WERI-Rb-1 (cell line): ENCODE data around the gene TGM2.

ENCODE experiments used
- DNase-seq: peaks from one replicate; pipeline ENCODE4 v3.0.0-alpha.2; 2020
- H3K27ac ChIP-seq: fragments of 250-450 bp; sonication (Bioruptor Pico); 2 replicates; pipeline ENCODE4 v1.5.1; 2020; ENCODE audit warnings: mild to moderate bottlenecking, moderate library complexity
- H3K27me3 ChIP-seq: fragments of 250-450 bp; sonication (Bioruptor Pico); 2 replicates; pipeline ENCODE4 v1.5.1; 2021; ENCODE audit warnings: mild to moderate bottlenecking, low read depth, moderate library complexity; ENCODE audit not compliant: insufficient read depth, severe bottlenecking
- H3K36me3 ChIP-seq: fragments of 250-450 bp; sonication (Bioruptor Pico); 2 replicates; pipeline ENCODE4 v1.5.1; 2020; ENCODE audit warnings: mild to moderate bottlenecking, moderate library complexity
- H3K4me3 ChIP-seq: 2 replicates; pipeline ENCODE4 v1.5.1; 2011; ENCODE audit warnings: low read depth, mild to moderate bottlenecking, control low read depth, low read length
- H3K9me3 ChIP-seq: fragments of 250-450 bp; sonication (Bioruptor Pico); 2 replicates; pipeline ENCODE4 v1.5.1; 2021; ENCODE audit warnings: mild to moderate bottlenecking, moderate library complexity; ENCODE audit not compliant: severe bottlenecking
- CTCF ChIP-seq: IDR thresholded peaks from 2 replicates; pipeline ENCODE4 v1.5.1; 2011; ENCODE audit warnings: low read depth, mild to moderate bottlenecking, control low read depth, inconsistent platforms, low read length

The TGM2 gene

GRCh38 chr20:38112261-38112929, 52.7 kb downstream of the TGM2 start:
- DNase-seq, result no peak
- Histone ChIP-seq H3K27ac (no peak overlapping the region), H3K9me3 (no peaks in the 10 kb centered on the region), H3K36me3 (no peaks in the 10 kb centered on the region), H3K4me3 (no peak overlapping the region), H3K27me3 (no peaks in the 10 kb centered on the region)
- TF ChIP-seq CTCF, result no peak

- H3K36me3 ChIP-seq, result no peaks in the 10 kb centered on the region
- no peaks in the 10 kb centered on the region for H3K9me3 ChIP-seq
- H3K4me3 ChIP-seq, result no peak overlapping the region
- H3K27ac ChIP-seq, result no peak overlapping the region
- TF ChIP-seq CTCF, result no peak
- no peaks in the 10 kb centered on the region for H3K27me3 ChIP-seq
- DNase-seq, result no peak
Observed at GRCh38 chr20:38111366-38112232, 53.5 kb downstream of the TGM2 start.

GRCh38 chr20:38110525-38111178, 54.4 kb downstream of the TGM2 start:
- no peak for TF ChIP-seq CTCF
- Histone ChIP-seq H3K4me3 (no peak overlapping the region), H3K36me3 (no peaks in the 10 kb centered on the region), H3K27ac (peak overlapping the region; percentile 50; the same call in 1 of the 2 replicates), H3K27me3 (no peaks in the 10 kb centered on the region), H3K9me3 (no peaks in the 10 kb centered on the region)
- DNase-seq, result peak; percentile 36

DNA sequence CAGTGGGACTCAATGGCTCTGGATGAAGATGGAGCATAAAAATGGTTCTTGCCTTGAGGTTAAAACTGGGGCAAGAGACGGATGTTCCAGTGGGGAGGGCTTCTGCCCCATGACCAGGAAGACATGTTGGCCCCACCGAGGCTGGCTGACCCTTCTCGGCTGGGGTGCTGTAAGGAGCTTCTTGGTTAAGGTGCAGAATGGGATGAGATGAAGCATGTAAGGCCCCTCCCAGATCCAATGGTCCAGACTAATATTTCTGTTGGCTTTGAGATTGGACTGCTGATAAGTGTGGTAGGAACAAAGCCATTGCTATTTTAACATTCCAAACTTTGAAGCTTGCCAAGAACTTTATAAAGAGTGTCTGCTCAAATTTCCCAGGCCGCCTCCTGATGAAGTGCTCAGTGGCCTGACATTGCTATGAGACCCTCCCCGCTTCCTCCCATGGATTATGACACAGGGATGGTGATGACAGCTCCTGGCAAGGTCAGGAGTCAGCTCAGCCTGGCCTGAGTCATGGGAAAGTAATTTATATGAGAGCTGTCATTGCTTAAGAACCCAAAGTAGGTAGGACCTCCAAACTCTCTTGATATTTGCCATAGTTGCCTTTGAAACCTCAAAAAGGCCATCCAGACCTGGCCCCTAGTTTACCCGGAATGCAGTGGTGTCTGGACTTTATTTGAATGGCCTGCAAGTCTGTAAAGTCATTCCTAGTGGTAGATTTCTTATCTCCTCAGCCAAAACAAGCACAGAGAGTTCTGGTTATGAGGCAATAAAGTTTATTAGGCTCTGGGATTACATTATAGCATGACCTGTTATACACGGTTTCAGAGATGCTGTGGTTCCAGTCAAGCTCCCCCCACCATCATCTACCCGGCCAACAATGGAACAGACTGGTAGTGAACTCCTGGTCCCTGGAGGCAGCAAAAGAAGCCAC, 55.2 kb downstream of the TGM2 start:
- TF ChIP-seq CTCF, result no peak
- H3K4me3 ChIP-seq, result no peak overlapping the region
- H3K27me3 ChIP-seq, result no peaks in the 10 kb centered on the region
- H3K9me3 ChIP-seq, result no peaks in the 10 kb centered on the region
- DNase-seq, result no peak
- H3K27ac ChIP-seq, result no peak overlapping the region; the same call in none of the 2 replicates
- no peaks in the 10 kb centered on the region for H3K36me3 ChIP-seq

GRCh38 chr20:38108986-38109541, 56.0 kb downstream of the TGM2 start:
- DNase-seq, result no peak
- peak overlapping the region; percentile 50 for H3K27ac ChIP-seq
- no peak for TF ChIP-seq CTCF

More at GRCh38 chr20:38108986-38109541, 56.0 kb downstream of the TGM2 start:
- Histone ChIP-seq H3K27me3 (no peaks in the 10 kb centered on the region), H3K9me3 (no peaks in the 10 kb centered on the region), H3K4me3 (no peak overlapping the region), H3K36me3 (no peaks in the 10 kb centered on the region)
